ENCODE results near the gene TAX1BP3.

- TF ChIP-seq EP300 (IDR thresholded peaks at IDR 0.05) (no peak), POLR2A (IDR thresholded peaks at IDR 0.05) (no peak)
- TF ChIP-seq, protein P1, sequence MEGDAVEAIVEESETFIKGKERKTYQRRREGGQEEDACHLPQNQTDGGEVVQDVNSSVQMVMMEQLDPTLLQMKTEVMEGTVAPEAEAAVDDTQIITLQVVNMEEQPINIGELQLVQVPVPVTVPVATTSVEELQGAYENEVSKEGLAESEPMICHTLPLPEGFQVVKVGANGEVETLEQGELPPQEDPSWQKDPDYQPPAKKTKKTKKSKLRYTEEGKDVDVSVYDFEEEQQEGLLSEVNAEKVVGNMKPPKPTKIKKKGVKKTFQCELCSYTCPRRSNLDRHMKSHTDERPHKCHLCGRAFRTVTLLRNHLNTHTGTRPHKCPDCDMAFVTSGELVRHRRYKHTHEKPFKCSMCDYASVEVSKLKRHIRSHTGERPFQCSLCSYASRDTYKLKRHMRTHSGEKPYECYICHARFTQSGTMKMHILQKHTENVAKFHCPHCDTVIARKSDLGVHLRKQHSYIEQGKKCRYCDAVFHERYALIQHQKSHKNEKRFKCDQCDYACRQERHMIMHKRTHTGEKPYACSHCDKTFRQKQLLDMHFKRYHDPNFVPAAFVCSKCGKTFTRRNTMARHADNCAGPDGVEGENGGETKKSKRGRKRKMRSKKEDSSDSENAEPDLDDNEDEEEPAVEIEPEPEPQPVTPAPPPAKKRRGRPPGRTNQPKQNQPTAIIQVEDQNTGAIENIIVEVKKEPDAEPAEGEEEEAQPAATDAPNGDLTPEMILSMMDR (IDR thresholded peaks at IDR 0.05) = no peak
Observed at GRCh38 chr17:3655766-3656165, 12.6 kb downstream of the TAX1BP3 start.

Measured in stomach (tissue), 4 donors.